Ovary (tissue), 9 donors: ENCODE data around the gene DCTN2. TPM values are rescaled to one million over a fixed set of nuclear protein-coding genes. Genes with fewer than 3 reads are reported as not detected.
"Not testable (repeated sequence)": the region's sequence is repeated elsewhere in the genome, so short reads cannot be mapped to it uniquely, and the experiment has no call there.

Experiments used
- DNase-seq, 5 donors: peaks; one replicate each; pipeline ENCODE4 v3.0.0-alpha.2; 2019 to 2020
- H3K27ac ChIP-seq, 2 donors: fragments of 200-600 bp; one replicate each; pipeline versions ENCODE4 v1.5.1 to v1.8.0; 2019 to 2022
- H3K27me3 ChIP-seq: fragments of 200-600 bp; one replicate; pipeline ENCODE4 v1.8.0; 2022
- H3K36me3 ChIP-seq: fragments of 200-600 bp; sonication (generic); one replicate; pipeline ENCODE4 v1.5.1; 2019
- H3K4me1 ChIP-seq: one replicate; pipeline ENCODE4 v1.8.1; 2013; ENCODE audit warnings: mild to moderate bottlenecking, moderate library complexity; ENCODE audit not compliant: insufficient read depth
- H3K4me3 ChIP-seq: fragments of 200-600 bp; sonication (generic); one replicate; pipeline ENCODE4 v1.5.1; 2017
- H3K9me3 ChIP-seq, 2 donors: fragments of 200-600 bp in 1 of 2; sonication (generic) in 1 of 2; one replicate each; pipeline versions ENCODE4 v1.5.1 to v1.8.1; 2013 to 2019; ENCODE audit warnings: mild to moderate bottlenecking in 1 of 2, moderate library complexity in 1 of 2
- CTCF ChIP-seq, 3 donors: fragments of 450-650 bp in 2 of 3; fragments of 200-600 bp in 1 of 3; IDR thresholded peaks; one replicate each; pipeline versions ENCODE4 v1.5.1 to v1.8.0; 2016 to 2022; ENCODE audit warnings: antibody characterized with exemption in 3 of 3, mild to moderate bottlenecking in 1 of 3
- EP300 ChIP-seq: sonication (generic); formaldehyde crosslinking; IDR thresholded peaks from one replicate; pipeline ENCODE4 v1.6.1; 2017; ENCODE audit warnings: antibody characterized with exemption
- POLR2A ChIP-seq: fragments of 450-650 bp; IDR thresholded peaks from one replicate; pipeline ENCODE4 v1.6.1; 2017; ENCODE audit warnings: antibody characterized with exemption, mild to moderate bottlenecking, moderate library complexity
- WGBS, 3 donors: extraction: QIAGEN DNeasy Blood & Tissue Kit in 1 of 3; methylation state at CpG; one replicate each; pipeline versions ENCODE4 v1.1.5 to v1.1.7; 2013 to 2017; 5-methylcytosine and 5-hydroxymethylcytosine counted together
- intact Hi-C, 4 donors: fragments of 100-400 bp; cut with DNase I; formaldehyde crosslinking; loops; one replicate each; pipeline versions ENCODE4 v1.11.0 to v1.15.1; 2022 to 2023
- polyA plus RNA-seq, 2 donors: library from polyadenylated mRNA; stranded (reverse); fragments of 200-250 nt in 1 of 2; fragments of 350-450 nt in 1 of 2; fragmentation: Illumina TruSeq in 1 of 2; extraction: RNeasy Lipid Tissue Mini Kit (QIAGEN cat#74804) in 1 of 2; gene quantifications; one replicate each; pipeline ENCODE4 v1.2.3, GENCODE V29; 2013 to 2014
- total RNA-seq, 7 donors: library from RNA; depleted of rRNA in 2 of 7; stranded (reverse); fragments of >200 nt in 2 of 7; fragmentation: NEBNext Ultra II Directional in 3 of 7; extraction: Animal tissue kit (Norgen Biotek cat#: 25700) in 3 of 7; gene quantifications; one replicate each; pipeline versions ENCODE4 v1.1.0 to v1.2.4, GENCODE V29; 2016 to 2023
- donor health status: DM: no; HTN: no; CAD: no; lungs with moderate emphysema.
- donor health status: DM: no; HTN: no; CAD: no.
- donor health status: Bipolar disorder and iron deficiency.
- donor health status: DM: yes; HTN: yes; CAD: no.
- donor health status: DM: no; HTN: no; CAD: no.
- donor health status: DM: yes; HTN: yes; CAD: no.

Gene DCTN2
- total and polyA plus RNA-seq, 9 donors = 70.7 to 226 (median 98.0) TPM

DNA sequence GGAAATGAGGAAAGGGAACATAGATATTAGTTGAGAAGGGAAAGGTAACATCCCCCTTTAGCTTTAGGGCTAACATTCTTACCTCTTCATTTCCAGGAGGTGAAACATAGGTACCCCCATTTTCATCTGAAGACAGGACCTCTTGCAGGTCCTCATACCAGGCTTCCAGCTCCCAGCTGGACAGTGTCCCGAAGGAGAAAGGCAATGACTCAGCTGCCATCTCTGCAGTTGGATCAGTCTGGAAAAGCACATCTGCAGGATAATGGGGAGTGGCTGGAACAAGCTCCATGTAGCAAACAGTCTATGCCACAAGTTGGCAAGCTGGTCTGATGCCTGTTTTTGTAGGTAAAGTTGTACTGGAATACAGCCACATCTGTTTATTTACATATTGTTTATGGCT, 29.8 kb downstream of the DCTN2 start:
- intact Hi-C loops = no loop called here
- H3K27ac ChIP-seq = no peak overlapping the region
- no peak for DNase-seq
- no peaks in the 10 kb centered on the region for H3K36me3 ChIP-seq
- peaks cover 9% of the 10 kb centered on the region for H3K4me1 ChIP-seq
- H3K4me3 ChIP-seq = no peak overlapping the region
- no peak for TF ChIP-seq EP300
- no peak for TF ChIP-seq POLR2A
- no peaks in the 10 kb centered on the region for H3K9me3 ChIP-seq
- 23 to 56% (median 44%) methylated on average over 1 of the region's 1 CpG for WGBS, 3 donors
- no peaks in the 10 kb centered on the region for H3K27me3 ChIP-seq

- Histone ChIP-seq H3K9me3 (no peaks in the 10 kb centered on the region), H3K4me1 (peaks cover 7% of the 10 kb centered on the region), H3K4me3 (no peak overlapping the region), H3K36me3 (no peaks in the 10 kb centered on the region), H3K27ac (no peak overlapping the region), H3K27me3 (no peaks in the 10 kb centered on the region)
- TF ChIP-seq EP300 = no peak
- no peak for TF ChIP-seq POLR2A
- no peak for TF ChIP-seq CTCF (IDR thresholded peaks at IDR 0.05)
- intact Hi-C loops = no loop called here
- WGBS, 3 donors = 83 to 86% (median 86%) methylated on average over 11 of the region's 11 CpGs
- DNase-seq = no peak
Observed at GRCh38 chr12:57516617-57517153, 30.3 kb downstream of the DCTN2 start.

GRCh38 chr12:57515934-57516541, 31.0 kb downstream of the DCTN2 start:
- no peaks in the 10 kb centered on the region for H3K9me3 ChIP-seq
- TF ChIP-seq POLR2A = no peak
- TF ChIP-seq EP300 = no peak
- TF ChIP-seq CTCF (IDR thresholded peaks at IDR 0.05) = no peak
- H3K4me3 ChIP-seq = no peak overlapping the region
- H3K27me3 ChIP-seq = no peaks in the 10 kb centered on the region
- peaks cover 3% of the 10 kb centered on the region for H3K4me1 ChIP-seq
- no peak for DNase-seq
- H3K27ac ChIP-seq = no peak overlapping the region
- H3K36me3 ChIP-seq = no peaks in the 10 kb centered on the region
- 80 to 85% (median 83%) methylated on average over 11 of the region's 11 CpGs for WGBS, 3 donors
- intact Hi-C loops = no loop called here

- no peaks in the 10 kb centered on the region for H3K36me3 ChIP-seq
- intact Hi-C loops = no loop called here
- no peak for DNase-seq
- WGBS, 3 donors = 62 to 72% (median 63%) methylated on average over 3 of the region's 3 CpGs
- TF ChIP-seq POLR2A (no peak), EP300 (no peak), CTCF (IDR thresholded peaks at IDR 0.05) (no peak)
- H3K27me3 ChIP-seq = no peaks in the 10 kb centered on the region
- peaks cover 2% of the 10 kb centered on the region for H3K4me1 ChIP-seq
- H3K4me3 ChIP-seq = no peak overlapping the region
- H3K9me3 ChIP-seq = no peaks in the 10 kb centered on the region
- H3K27ac ChIP-seq = no peak overlapping the region
Observed at GRCh38 chr12:57515408-57515933, 31.5 kb downstream of the DCTN2 start.

- H3K4me1 ChIP-seq = peaks cover 2% of the 10 kb centered on the region
- TF ChIP-seq POLR2A (no peak), EP300 (no peak), CTCF (IDR thresholded peaks at IDR 0.05) (no peak)
- 83 to 87% (median 87%) methylated on average over 9 of the region's 9 CpGs for WGBS, 3 donors
- DNase-seq = no peak
- intact Hi-C loops = no loop called here
- H3K9me3 ChIP-seq = no peaks in the 10 kb centered on the region
- H3K36me3 ChIP-seq = no peaks in the 10 kb centered on the region
- no peak overlapping the region for H3K4me3 ChIP-seq
- no peaks in the 10 kb centered on the region for H3K27me3 ChIP-seq
- no peak overlapping the region for H3K27ac ChIP-seq
Observed at GRCh38 chr12:57514720-57515407, 32.1 kb downstream of the DCTN2 start.

DNA sequence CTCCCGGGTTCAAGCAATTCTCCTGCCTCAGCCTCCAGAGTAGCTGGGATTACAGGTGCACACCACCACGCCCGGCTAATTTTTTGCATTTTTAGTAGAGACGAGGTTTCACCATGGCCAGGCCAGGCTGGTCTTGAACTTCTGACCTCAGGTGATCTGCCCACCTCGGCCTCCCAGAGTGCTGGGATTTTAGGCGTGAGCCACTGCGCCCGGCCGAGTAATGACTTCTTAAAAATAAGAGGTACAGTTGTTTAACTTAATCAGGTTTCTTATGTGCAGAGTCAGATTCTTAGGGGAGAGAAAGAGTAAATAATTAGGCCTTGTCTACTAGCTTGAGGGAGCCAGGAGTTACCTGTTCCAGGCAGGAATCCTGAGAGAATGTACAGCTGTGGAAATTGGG, 32.7 kb downstream of the DCTN2 start:
- H3K4me1 ChIP-seq, DNase-seq, H3K36me3 ChIP-seq, intact Hi-C loops, H3K9me3 ChIP-seq, H3K27ac ChIP-seq, H3K27me3 ChIP-seq, H3K4me3 ChIP-seq: not testable (repeated sequence)
- WGBS, 3 donors = 86 to 90% (median 90%) methylated on average over 9 of the region's 9 CpGs

GRCh38 chr12:57513677-57514076, 33.3 kb downstream of the DCTN2 start:
- intact Hi-C loops, H3K27ac ChIP-seq, H3K4me3 ChIP-seq, H3K4me1 ChIP-seq, H3K36me3 ChIP-seq, H3K9me3 ChIP-seq, H3K27me3 ChIP-seq, DNase-seq: not testable (repeated sequence)
- WGBS, 3 donors = 93 to 99% (median 95%) methylated on average over 6 of the region's 6 CpGs
